Bronchial epithelial cell (primary cell): ENCODE measurements around the gene EFEMP1. TPM values are rescaled to one million over a fixed set of nuclear protein-coding genes. Genes with fewer than 3 reads are reported as not detected.
A peak's percentile ranks its signal among the peaks of the same experiment; 100 is the strongest.

Experiments
- DNase-seq: peaks from one replicate; pipeline ENCODE4 v3.0.0-alpha.2; 2010; ENCODE audit warnings: low read depth
- FAIRE-seq: peaks from 2 replicates; lab custom pipeline; 2011; peaks lifted over from hg19 to GRCh38; lab: Jason Lieb, UNC
- H3K27me3 ChIP-seq: 2 replicates; pipeline ENCODE4 v1.5.1; 2011; ENCODE audit warnings: low read length; ENCODE audit not compliant: control insufficient read depth, insufficient read depth
- H3K36me3 ChIP-seq: 2 replicates; pipeline ENCODE4 v1.5.1; 2011; ENCODE audit warnings: low read length; ENCODE audit not compliant: control insufficient read depth, insufficient read depth
- H3K4me3 ChIP-seq: 2 replicates; pipeline ENCODE4 v1.5.1; 2011; ENCODE audit warnings: mild to moderate bottlenecking, low read depth, low read length, control low read depth
- CTCF ChIP-seq: IDR thresholded peaks from 2 replicates; pipeline ENCODE4 v1.5.1; 2011; ENCODE audit warnings: mild to moderate bottlenecking, moderate library complexity, low read length, control low read depth, inconsistent platforms; ENCODE audit not compliant: insufficient read depth, severe bottlenecking
- total RNA-seq: library from RNA; depleted of rRNA; stranded (reverse); fragments of >200 nt; gene quantifications from 2 replicates; pipeline ENCODE4 v1.2.1, GENCODE V29; 2014

The EFEMP1 gene
- total RNA-seq, 1 donor from 2014 or later, result 113 TPM

- Histone ChIP-seq H3K36me3 (no peaks in the 10 kb centered on the region), H3K27me3 (no peaks in the 10 kb centered on the region), H3K4me3 (no peak overlapping the region)
- FAIRE-seq (no peak), DNase-seq (no peak)
- TF ChIP-seq CTCF, result no peak
These were observed 75.5 kb downstream of the EFEMP1 start for GRCh38 chr2:55848096-55848495.

- Histone ChIP-seq H3K27me3 (no peaks in the 10 kb centered on the region), H3K36me3 (no peaks in the 10 kb centered on the region), H3K4me3 (no peak overlapping the region)
- DNase-seq (no peak), FAIRE-seq (no peak)
- TF ChIP-seq CTCF, result no peak
These were observed 77.2 kb downstream of the EFEMP1 start for GRCh38 chr2:55846426-55846825.

GRCh38 chr2:55844986-55845385 is 78.6 kb downstream of the EFEMP1 start:
- no peaks in the 10 kb centered on the region for H3K27me3 ChIP-seq
- FAIRE-seq, result no peak
- DNase-seq, result no peak
- H3K36me3 ChIP-seq, result no peaks in the 10 kb centered on the region
- H3K4me3 ChIP-seq, result no peak overlapping the region
- TF ChIP-seq CTCF, result no peak

- peak; percentile 69 for DNase-seq
- no peak for FAIRE-seq
- TF ChIP-seq CTCF, result no peak
- Histone ChIP-seq H3K27me3 (no peaks in the 10 kb centered on the region), H3K4me3 (no peak overlapping the region), H3K36me3 (no peaks in the 10 kb centered on the region)
These were observed 79.6 kb downstream of the EFEMP1 start for GRCh38 chr2:55843994-55844345.

GRCh38 chr2:55843096-55843993 is 80.2 kb downstream of the EFEMP1 start:
- TF ChIP-seq CTCF, result no peak
- Histone ChIP-seq H3K4me3 (no peak overlapping the region), H3K36me3 (no peaks in the 10 kb centered on the region), H3K27me3 (no peaks in the 10 kb centered on the region)
- FAIRE-seq (peak; percentile 95), DNase-seq (peak; percentile 98)
